ES-I3 (cell line): ENCODE results near the gene TNFRSF8.

Experiments
- H3K36me3 ChIP-seq: 2 replicates; pipeline ENCODE4 v1.6.1; 2013; ENCODE audit warnings: mild to moderate bottlenecking, low read length, control low read depth, moderate library complexity; ENCODE audit not compliant: insufficient read depth
- H3K4me1 ChIP-seq: 2 replicates; pipeline ENCODE4 v1.6.1; 2013; ENCODE audit warnings: mild to moderate bottlenecking, control low read depth, low read length; ENCODE audit not compliant: insufficient read depth
- H3K9ac ChIP-seq: 2 replicates; pipeline ENCODE4 v1.6.1; 2013; ENCODE audit warnings: low read depth, mild to moderate bottlenecking, low read length, moderate library complexity
- H3K9me3 ChIP-seq: 2 replicates; pipeline ENCODE4 v1.6.1; 2013; ENCODE audit warnings: mild to moderate bottlenecking, low read length, moderate library complexity; ENCODE audit not compliant: control insufficient read depth, insufficient read depth

TNFRSF8 gene

GRCh38 chr1:12170263-12170671 is 107.2 kb downstream of the TNFRSF8 start:
- Histone ChIP-seq H3K9ac (no peak overlapping the region), H3K36me3 (no peaks in the 10 kb centered on the region), H3K4me1 (peaks cover 15% of the 10 kb centered on the region; the same call in 1 of the 2 replicates), H3K9me3 (no peaks in the 10 kb centered on the region)

DNA sequence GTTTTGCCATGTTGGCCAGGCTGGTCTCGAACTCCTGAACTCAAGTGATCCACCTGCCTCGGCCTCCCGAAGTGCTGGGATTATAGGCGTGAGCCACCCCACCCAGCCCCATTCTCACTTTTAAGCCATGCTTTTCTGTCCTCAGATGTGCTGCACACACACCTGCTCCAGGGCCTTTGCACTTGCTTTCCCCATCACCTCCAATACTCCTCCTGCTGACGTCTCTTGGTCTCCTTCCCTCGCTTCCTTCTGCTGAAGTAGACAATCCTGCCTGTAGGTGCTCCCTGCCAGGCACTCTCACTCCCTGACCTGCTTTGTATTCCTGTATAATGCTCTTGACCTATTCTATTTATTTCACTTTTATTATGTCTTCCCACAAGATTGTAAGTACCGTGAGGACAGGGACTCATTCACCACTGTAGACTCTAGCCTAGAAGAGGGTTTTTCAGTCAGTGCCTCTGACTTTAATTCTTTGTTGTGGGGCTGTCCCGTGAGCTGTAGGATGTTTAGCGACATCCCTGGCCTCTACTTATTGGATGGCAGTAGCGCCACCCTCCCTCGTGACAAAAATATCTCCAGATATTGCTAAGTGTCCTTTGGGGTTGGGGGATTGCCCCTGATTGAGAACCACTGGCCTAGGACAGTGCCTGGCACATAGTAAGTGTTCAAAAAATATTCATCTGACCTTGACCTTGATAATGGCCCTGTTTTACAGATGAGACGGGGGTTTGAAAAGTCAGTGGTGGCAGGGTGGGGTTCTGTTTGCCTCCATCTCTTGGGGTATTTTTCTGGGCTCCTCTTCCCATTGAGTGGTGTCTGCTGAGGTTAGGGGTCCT is 108.3 kb downstream of the TNFRSF8 start:
- no peaks in the 10 kb centered on the region for H3K36me3 ChIP-seq
- H3K9ac ChIP-seq, result no peak overlapping the region
- H3K4me1 ChIP-seq, result peaks cover 19% of the 10 kb centered on the region; the same call in 1 of the 2 replicates
- H3K9me3 ChIP-seq, result no peaks in the 10 kb centered on the region

- no peaks in the 10 kb centered on the region for H3K36me3 ChIP-seq
- no peaks in the 10 kb centered on the region for H3K9me3 ChIP-seq
- peaks cover 19% of the 10 kb centered on the region; the same call in 1 of the 2 replicates for H3K4me1 ChIP-seq
- no peak overlapping the region for H3K9ac ChIP-seq
Observed at GRCh38 chr1:12172042-12172851, 109.1 kb downstream of the TNFRSF8 start.

- H3K36me3 ChIP-seq, result no peaks in the 10 kb centered on the region
- H3K4me1 ChIP-seq, result peaks cover 21% of the 10 kb centered on the region
- no peak overlapping the region for H3K9ac ChIP-seq
- H3K9me3 ChIP-seq, result no peaks in the 10 kb centered on the region
Observed at GRCh38 chr1:12173041-12173509, 110.0 kb downstream of the TNFRSF8 start.

DNA sequence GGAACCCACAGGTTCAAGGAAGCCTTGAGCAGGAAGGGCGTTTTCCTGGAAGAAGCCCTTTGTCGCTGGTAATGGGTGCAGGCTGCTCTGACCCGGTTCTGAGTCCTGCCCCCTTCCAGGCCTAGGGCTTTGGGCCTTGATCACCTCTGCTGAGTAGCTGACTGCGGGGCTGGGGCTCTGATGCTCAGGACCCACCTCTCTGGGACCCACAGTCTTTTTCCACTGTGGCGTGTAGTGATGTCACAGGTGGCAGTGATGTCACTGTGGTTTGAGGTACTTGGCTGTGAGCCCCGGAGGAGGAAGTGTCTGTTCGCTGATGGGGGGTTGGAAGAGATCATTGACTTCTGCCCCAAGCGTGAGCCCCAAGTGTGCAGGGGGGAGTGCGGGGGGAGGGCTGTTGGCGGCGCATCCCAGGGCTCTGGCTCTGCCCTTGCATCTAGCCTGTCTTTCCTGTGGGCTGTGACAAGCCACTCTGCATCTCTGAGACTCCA is 110.6 kb downstream of the TNFRSF8 start:
- peaks cover 17% of the 10 kb centered on the region for H3K4me1 ChIP-seq
- no peak overlapping the region for H3K9ac ChIP-seq
- H3K9me3 ChIP-seq, result no peaks in the 10 kb centered on the region
- H3K36me3 ChIP-seq, result no peaks in the 10 kb centered on the region

- Histone ChIP-seq H3K4me1 (peaks cover 24% of the 10 kb centered on the region), H3K9ac (no peak overlapping the region), H3K36me3 (no peaks in the 10 kb centered on the region), H3K9me3 (no peaks in the 10 kb centered on the region)
Observed at GRCh38 chr1:12174924-12175810, 112.1 kb downstream of the TNFRSF8 start.

GRCh38 chr1:12176298-12177118 is 113.4 kb downstream of the TNFRSF8 start:
- H3K9me3 ChIP-seq, result no peaks in the 10 kb centered on the region
- no peaks in the 10 kb centered on the region for H3K36me3 ChIP-seq
- no peak overlapping the region for H3K9ac ChIP-seq
- H3K4me1 ChIP-seq, result peaks cover 24% of the 10 kb centered on the region

GRCh38 chr1:12177156-12177998 is 114.3 kb downstream of the TNFRSF8 start:
- no peaks in the 10 kb centered on the region for H3K9me3 ChIP-seq
- peaks cover 24% of the 10 kb centered on the region for H3K4me1 ChIP-seq
- H3K9ac ChIP-seq, result no peak overlapping the region
- no peaks in the 10 kb centered on the region for H3K36me3 ChIP-seq

GRCh38 chr1:12177999-12178441 is 114.9 kb downstream of the TNFRSF8 start:
- Histone ChIP-seq H3K9ac (no peak overlapping the region), H3K9me3 (no peaks in the 10 kb centered on the region), H3K4me1 (peaks cover 24% of the 10 kb centered on the region), H3K36me3 (no peaks in the 10 kb centered on the region)

DNA sequence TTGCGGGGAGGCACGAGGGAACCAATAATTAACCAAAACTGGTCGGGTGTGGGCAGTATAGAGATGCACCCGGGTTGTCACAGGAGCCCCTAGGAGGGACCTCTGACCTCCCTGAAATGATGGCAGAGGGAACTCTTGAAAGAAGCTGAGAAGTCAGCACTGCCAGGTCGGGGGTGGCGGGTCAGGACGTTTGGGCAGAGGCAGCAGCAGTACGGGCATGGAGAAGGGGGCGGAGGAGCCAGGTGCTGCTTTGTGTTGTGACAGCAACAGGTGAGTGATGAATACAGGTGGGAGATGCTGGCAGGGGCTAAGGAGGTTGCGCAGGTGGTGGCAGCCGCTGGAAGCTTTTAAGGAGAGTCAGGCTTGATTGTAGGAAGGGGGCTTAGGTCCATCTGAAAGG is 115.4 kb downstream of the TNFRSF8 start:
- Histone ChIP-seq H3K9me3 (no peaks in the 10 kb centered on the region), H3K4me1 (peaks cover 24% of the 10 kb centered on the region), H3K36me3 (no peaks in the 10 kb centered on the region), H3K9ac (no peak overlapping the region)

GRCh38 chr1:12179111-12179519 is 116.0 kb downstream of the TNFRSF8 start:
- no peaks in the 10 kb centered on the region for H3K36me3 ChIP-seq
- H3K9me3 ChIP-seq, result no peaks in the 10 kb centered on the region
- no peak overlapping the region for H3K9ac ChIP-seq
- H3K4me1 ChIP-seq, result peaks cover 27% of the 10 kb centered on the region

GRCh38 chr1:12179676-12180075 is 116.6 kb downstream of the TNFRSF8 start:
- Histone ChIP-seq H3K36me3 (no peaks in the 10 kb centered on the region), H3K9ac (no peak overlapping the region), H3K9me3 (no peaks in the 10 kb centered on the region), H3K4me1 (peaks cover 25% of the 10 kb centered on the region)
